A673 (cell line): ENCODE measurements around the gene GPSM1.

Experiments
- EZH2 ChIP-seq: fragments of 200-600 bp; sonication (generic); IDR thresholded peaks from 2 replicates; pipeline ENCODE4 v1.6.1; 2017; ENCODE audit warnings: borderline replicate concordance, low read depth, mild to moderate bottlenecking, mixed read lengths, antibody characterized with exemption, low read length; ENCODE audit not compliant: poor library complexity, severe bottlenecking
- TF ChIP-seq, protein P1 (sequence below): fragments of 300-800, 200-600 bp; sonication (generic); conservative IDR thresholded peaks from 2 replicates; pipeline ENCODE4 v1.5.1; 2017; ENCODE audit warnings: low read depth, mild to moderate bottlenecking, antibody characterized with exemption, low read length, moderate library complexity, mixed read lengths

DNA sequence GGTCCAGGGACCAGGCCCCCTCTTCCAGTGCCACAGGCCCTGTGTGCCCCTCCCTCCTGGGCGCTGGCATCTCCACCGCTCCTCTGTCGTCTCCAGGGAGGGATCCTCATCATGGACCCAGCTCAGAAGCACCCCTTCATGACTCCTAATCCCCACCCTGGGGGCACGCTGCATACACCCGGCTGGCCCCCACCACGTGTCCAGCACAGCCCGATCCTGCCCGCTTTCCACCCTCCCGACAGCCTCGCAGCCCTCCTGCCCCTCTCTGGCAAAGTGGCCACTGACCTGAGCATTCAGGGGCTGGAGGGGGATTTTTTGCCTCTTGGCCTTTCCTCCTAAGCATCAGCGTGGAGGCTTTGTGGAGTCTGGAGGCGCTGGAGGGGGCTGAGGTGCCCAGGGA is 24.8 kb upstream of the GPSM1 start:
- TF ChIP-seq, protein P1, sequence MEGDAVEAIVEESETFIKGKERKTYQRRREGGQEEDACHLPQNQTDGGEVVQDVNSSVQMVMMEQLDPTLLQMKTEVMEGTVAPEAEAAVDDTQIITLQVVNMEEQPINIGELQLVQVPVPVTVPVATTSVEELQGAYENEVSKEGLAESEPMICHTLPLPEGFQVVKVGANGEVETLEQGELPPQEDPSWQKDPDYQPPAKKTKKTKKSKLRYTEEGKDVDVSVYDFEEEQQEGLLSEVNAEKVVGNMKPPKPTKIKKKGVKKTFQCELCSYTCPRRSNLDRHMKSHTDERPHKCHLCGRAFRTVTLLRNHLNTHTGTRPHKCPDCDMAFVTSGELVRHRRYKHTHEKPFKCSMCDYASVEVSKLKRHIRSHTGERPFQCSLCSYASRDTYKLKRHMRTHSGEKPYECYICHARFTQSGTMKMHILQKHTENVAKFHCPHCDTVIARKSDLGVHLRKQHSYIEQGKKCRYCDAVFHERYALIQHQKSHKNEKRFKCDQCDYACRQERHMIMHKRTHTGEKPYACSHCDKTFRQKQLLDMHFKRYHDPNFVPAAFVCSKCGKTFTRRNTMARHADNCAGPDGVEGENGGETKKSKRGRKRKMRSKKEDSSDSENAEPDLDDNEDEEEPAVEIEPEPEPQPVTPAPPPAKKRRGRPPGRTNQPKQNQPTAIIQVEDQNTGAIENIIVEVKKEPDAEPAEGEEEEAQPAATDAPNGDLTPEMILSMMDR = no peak
- no peak for TF ChIP-seq EZH2
